HUES48 (cell line): ENCODE measurements around the gene LRRC4.

Source experiments
- H3K27ac ChIP-seq: one replicate; pipeline ENCODE4 v1.7.0; 2013; ENCODE audit warnings: low read depth, low read length, inconsistent platforms
- H3K27me3 ChIP-seq: 2 replicates; pipeline ENCODE4 v1.6.1; 2013; ENCODE audit warnings: mild to moderate bottlenecking, low read length; ENCODE audit not compliant: control insufficient read depth, insufficient read depth
- H3K36me3 ChIP-seq: 2 replicates; pipeline ENCODE4 v1.6.1; 2013; ENCODE audit warnings: low read length; ENCODE audit not compliant: control insufficient read depth, insufficient read depth
- H3K4me1 ChIP-seq: 2 replicates; pipeline ENCODE4 v1.6.1; 2013; ENCODE audit warnings: mild to moderate bottlenecking, low read length; ENCODE audit not compliant: control insufficient read depth, insufficient read depth
- H3K4me3 ChIP-seq: 2 replicates; pipeline ENCODE4 v1.5.1; 2013; ENCODE audit warnings: mild to moderate bottlenecking, low read depth, low read length
- H3K9ac ChIP-seq: 2 replicates; pipeline ENCODE4 v1.6.1; 2013; ENCODE audit warnings: mild to moderate bottlenecking, low read depth, low read length, moderate library complexity
- H3K9me3 ChIP-seq: 2 replicates; pipeline ENCODE4 v1.6.1; 2013; ENCODE audit warnings: low read length; ENCODE audit not compliant: control insufficient read depth, insufficient read depth

Gene LRRC4

GRCh38 chr7:128071801-128072200 lies 40.6 kb upstream of the LRRC4 start:
- H3K4me3 ChIP-seq, result no peak overlapping the region
- no peaks in the 10 kb centered on the region for H3K4me1 ChIP-seq
- no peaks in the 10 kb centered on the region for H3K9me3 ChIP-seq
- H3K9ac ChIP-seq, result no peak overlapping the region
- H3K27me3 ChIP-seq, result no peaks in the 10 kb centered on the region
- H3K36me3 ChIP-seq, result peaks cover 6% of the 10 kb centered on the region
- H3K27ac ChIP-seq, result no peak overlapping the region

GRCh38 chr7:128071376-128071775 lies 40.1 kb upstream of the LRRC4 start:
- Histone ChIP-seq H3K9me3 (no peaks in the 10 kb centered on the region), H3K27me3 (no peaks in the 10 kb centered on the region), H3K36me3 (peaks cover 6% of the 10 kb centered on the region), H3K4me3 (no peak overlapping the region), H3K27ac (no peak overlapping the region), H3K9ac (no peak overlapping the region), H3K4me1 (no peaks in the 10 kb centered on the region)

DNA sequence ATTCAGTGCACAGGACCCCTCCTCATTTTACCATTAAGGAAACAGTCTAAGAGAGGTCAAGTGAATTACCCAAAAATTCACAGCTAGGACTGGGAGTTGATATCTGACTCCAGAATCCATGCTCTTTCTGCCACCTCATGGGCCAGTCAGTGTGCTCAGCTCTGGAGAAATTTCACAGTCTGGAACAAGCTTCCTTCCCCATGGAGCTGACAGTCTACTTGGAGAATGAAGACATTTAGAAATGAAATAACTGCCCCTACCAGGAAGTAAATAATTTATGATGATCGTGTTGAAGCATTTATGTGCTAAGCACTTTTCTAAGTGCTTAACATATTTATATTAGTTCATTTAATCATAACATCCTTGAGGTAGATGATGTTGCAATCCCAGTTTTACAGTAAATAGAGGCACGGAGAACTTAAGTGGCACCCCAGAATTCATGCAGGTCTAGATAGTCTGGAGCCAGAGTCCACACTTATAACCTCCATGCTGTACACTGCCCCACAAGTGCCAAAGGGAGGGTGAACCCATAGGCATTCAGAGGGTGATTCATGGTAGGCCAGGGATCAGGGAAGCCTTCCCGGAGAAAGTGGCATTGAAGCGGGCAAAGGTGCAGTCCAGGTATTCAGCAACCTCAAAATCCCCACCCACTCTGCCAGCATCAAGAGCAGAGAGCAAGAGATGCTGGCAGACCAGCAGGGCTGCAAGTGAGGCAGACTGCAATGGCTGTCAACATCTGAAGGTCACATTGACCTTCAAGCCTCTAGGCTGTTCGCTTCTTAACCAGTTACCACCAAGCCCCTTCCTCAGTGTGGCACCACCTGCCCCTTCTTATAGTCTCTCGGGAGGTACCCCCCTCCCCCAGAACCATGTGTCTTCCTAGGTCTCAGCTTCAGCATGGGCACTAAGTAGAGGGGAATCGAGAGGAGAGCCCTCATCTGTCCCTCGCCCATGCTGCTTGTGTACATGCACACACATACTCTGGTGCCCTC lies 38.4 kb upstream of the LRRC4 start:
- Histone ChIP-seq H3K9me3 (no peaks in the 10 kb centered on the region), H3K4me1 (no peaks in the 10 kb centered on the region), H3K4me3 (no peak overlapping the region), H3K27me3 (no peaks in the 10 kb centered on the region), H3K27ac (no peak overlapping the region), H3K9ac (no peak overlapping the region), H3K36me3 (peaks cover 3% of the 10 kb centered on the region)

DNA sequence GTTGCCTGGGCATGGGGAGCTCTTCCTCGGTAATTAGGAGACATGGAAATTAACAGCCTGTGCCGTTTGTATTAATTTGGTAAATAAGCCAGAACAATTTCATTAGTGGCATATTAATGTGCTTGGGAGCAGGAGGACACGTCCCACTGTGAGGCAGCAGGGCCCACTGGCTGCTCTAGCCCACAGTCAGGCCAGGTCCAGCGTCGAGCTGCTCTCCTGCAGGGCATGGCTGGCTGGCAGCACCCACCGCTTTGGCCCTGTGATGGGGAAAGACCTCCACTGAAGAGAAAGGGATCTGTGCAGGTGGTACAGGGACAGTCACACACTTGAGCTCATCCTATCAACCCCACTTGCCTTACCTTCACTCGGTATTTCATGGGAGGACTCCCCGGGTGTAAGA lies 37.5 kb upstream of the LRRC4 start:
- Histone ChIP-seq H3K4me3 (no peak overlapping the region), H3K9ac (no peak overlapping the region), H3K27ac (no peak overlapping the region), H3K27me3 (no peaks in the 10 kb centered on the region), H3K9me3 (no peaks in the 10 kb centered on the region), H3K36me3 (no peaks in the 10 kb centered on the region), H3K4me1 (no peaks in the 10 kb centered on the region)

GRCh38 chr7:128067983-128068382 lies 36.7 kb upstream of the LRRC4 start:
- Histone ChIP-seq H3K9ac (no peak overlapping the region), H3K4me1 (no peaks in the 10 kb centered on the region), H3K9me3 (no peaks in the 10 kb centered on the region), H3K27ac (no peak overlapping the region), H3K27me3 (no peaks in the 10 kb centered on the region), H3K36me3 (no peaks in the 10 kb centered on the region), H3K4me3 (no peak overlapping the region)

DNA sequence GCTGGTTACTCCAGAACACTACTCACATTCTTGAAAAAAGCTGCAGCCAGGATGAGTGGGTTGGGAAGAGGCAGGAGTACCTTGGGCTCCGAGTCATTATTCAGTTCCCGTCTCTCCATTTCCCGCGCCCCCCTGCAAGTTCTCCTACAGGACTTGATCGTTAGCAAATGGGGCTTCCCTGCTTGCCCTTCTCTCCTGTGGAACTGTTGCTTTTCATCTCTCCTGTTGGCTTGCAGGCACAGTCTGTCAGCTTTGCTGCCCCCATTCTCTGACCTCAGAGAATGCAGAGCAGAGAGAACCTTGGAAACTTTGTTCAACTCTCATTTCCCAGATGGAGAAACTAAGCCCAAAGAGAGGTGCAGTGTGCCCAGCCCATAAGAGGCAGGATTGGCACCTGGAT lies 35.6 kb upstream of the LRRC4 start:
- Histone ChIP-seq H3K9ac (no peak overlapping the region), H3K27me3 (no peaks in the 10 kb centered on the region), H3K9me3 (no peaks in the 10 kb centered on the region), H3K4me3 (no peak overlapping the region), H3K36me3 (no peaks in the 10 kb centered on the region), H3K27ac (no peak overlapping the region), H3K4me1 (no peaks in the 10 kb centered on the region)

- no peak overlapping the region for H3K9ac ChIP-seq
- H3K27ac ChIP-seq, result no peak overlapping the region
- H3K4me1 ChIP-seq, result no peaks in the 10 kb centered on the region
- H3K4me3 ChIP-seq, result no peak overlapping the region
- no peaks in the 10 kb centered on the region for H3K36me3 ChIP-seq
- no peaks in the 10 kb centered on the region for H3K9me3 ChIP-seq
- no peaks in the 10 kb centered on the region for H3K27me3 ChIP-seq
Observed at GRCh38 chr7:128066395-128066794, 35.2 kb upstream of the LRRC4 start.

DNA sequence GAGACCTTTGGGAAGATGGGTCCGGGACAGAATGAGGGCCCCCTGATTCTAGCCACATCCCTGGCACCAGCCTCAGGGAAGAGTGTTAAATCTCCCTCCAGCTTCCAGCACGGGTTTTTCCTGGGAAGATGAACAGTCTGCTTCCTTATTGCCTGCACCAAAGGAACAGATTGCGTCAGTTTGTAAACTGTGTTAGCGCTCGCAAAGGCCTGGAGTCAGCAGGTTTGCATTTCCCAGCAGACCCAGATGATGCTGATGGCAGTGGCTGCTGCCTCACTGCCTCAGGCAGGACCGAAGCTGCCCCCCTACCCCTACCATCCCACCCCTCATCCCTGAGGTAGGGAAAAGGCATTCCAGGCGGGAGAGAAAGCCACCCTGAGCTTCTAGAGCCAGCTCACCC lies 34.6 kb upstream of the LRRC4 start:
- H3K4me3 ChIP-seq, result no peak overlapping the region
- H3K27me3 ChIP-seq, result no peaks in the 10 kb centered on the region
- H3K4me1 ChIP-seq, result no peaks in the 10 kb centered on the region
- no peak overlapping the region for H3K27ac ChIP-seq
- no peak overlapping the region for H3K9ac ChIP-seq
- H3K9me3 ChIP-seq, result no peaks in the 10 kb centered on the region
- H3K36me3 ChIP-seq, result no peaks in the 10 kb centered on the region

- Histone ChIP-seq H3K4me1 (no peaks in the 10 kb centered on the region), H3K27me3 (no peaks in the 10 kb centered on the region), H3K9ac (no peak overlapping the region), H3K27ac (no peak overlapping the region), H3K36me3 (no peaks in the 10 kb centered on the region), H3K9me3 (no peaks in the 10 kb centered on the region), H3K4me3 (no peak overlapping the region)
Observed at GRCh38 chr7:128063088-128063487, 31.9 kb upstream of the LRRC4 start.

DNA sequence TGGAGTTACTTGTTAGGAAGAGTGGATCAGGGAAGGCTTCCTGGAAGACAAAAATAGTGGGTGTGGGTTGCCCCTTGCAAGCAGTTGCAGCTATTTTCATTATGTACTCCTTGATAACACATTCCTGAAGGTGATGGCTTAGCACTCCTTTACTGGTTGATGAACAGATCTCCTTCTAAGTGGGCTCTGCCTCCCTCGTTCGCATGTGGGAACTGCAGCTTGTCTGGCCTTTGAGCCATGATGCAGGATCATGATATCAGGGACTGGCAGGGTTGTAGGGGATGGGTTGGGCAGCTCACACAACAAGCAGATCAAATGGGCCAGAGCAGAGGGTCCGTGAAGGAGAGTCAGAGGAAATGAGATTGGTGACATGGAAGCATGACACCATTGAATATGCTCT lies 28.8 kb upstream of the LRRC4 start:
- no peak overlapping the region for H3K9ac ChIP-seq
- no peaks in the 10 kb centered on the region for H3K4me1 ChIP-seq
- no peaks in the 10 kb centered on the region for H3K27me3 ChIP-seq
- peaks cover 4% of the 10 kb centered on the region; the same call in 1 of the 2 replicates for H3K36me3 ChIP-seq
- no peak overlapping the region for H3K27ac ChIP-seq
- H3K4me3 ChIP-seq, result no peak overlapping the region
- no peaks in the 10 kb centered on the region for H3K9me3 ChIP-seq

DNA sequence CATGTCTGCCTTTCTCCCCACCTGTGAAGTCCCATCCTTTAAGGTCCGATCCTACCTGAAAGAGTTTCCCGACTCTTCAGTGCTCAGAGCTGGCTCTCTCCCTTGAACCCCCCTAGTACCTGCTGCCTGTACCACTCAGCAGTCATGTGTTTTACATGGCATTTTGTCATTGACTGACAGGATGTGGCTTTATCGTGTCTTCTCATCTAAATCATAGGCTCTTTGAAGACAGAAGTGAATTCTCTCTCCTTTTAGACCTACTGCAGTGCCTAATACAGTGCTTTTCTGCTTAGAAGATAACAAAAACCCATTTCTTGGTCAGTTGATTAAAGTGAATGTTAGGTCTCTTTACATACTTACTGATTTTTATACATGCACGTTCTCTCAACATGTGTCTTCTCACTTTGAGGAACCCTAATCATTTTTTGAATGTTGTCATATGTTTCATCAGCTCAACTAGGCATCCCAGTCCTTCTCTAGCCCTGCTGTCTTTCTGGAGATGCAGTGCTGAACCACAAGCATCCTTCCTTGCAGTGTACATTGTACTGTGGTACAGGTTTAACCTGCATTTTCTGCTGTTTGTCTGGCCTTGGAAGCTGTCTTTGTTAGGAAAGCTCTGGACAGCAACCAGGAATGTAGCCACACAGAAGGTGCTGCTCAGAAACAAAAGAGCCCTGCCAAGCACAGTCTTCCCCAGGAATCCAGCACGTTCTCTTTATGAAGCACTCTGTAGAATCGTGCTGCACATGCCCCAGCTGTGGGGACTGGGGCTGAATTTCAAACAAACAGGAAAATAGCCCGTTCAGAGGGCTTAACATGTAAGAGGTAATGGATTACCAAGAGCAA lies 28.1 kb upstream of the LRRC4 start:
- Histone ChIP-seq H3K4me3 (no peak overlapping the region), H3K27me3 (no peaks in the 10 kb centered on the region), H3K27ac (no peak overlapping the region), H3K9me3 (no peaks in the 10 kb centered on the region), H3K4me1 (no peaks in the 10 kb centered on the region), H3K36me3 (peaks cover 4% of the 10 kb centered on the region; the same call in 1 of the 2 replicates), H3K9ac (no peak overlapping the region)
